Tibial nerve (tissue), 4 donors: Measurements from ENCODE around the gene H6PD. TPM values are rescaled to one million over a fixed set of nuclear protein-coding genes. Genes with fewer than 3 reads are reported as not detected.
A peak's percentile ranks its signal among the peaks of the same experiment; 100 is the strongest.

Experiments
- DNase-seq, 2 donors: peaks; one replicate each; pipeline ENCODE4 v3.0.0-alpha.2; 2019; ENCODE audit warnings: low spot score in 2 of 2
- H3K27ac ChIP-seq, 4 donors: fragments of 200-600 bp; sonication (generic) in 3 of 4; one replicate each; pipeline ENCODE4 v1.5.1; 2017 to 2019; ENCODE audit warnings: mild to moderate bottlenecking in 1 of 4
- H3K27me3 ChIP-seq, 2 donors: fragments of 200-600 bp; sonication (generic) in 1 of 2; one replicate each; pipeline versions ENCODE4 v1.5.1 to v1.6.0; 2017 to 2019
- H3K36me3 ChIP-seq, 3 donors: fragments of 200-600 bp; sonication (generic); one replicate each; pipeline ENCODE4 v1.5.1; 2018 to 2019
- H3K4me1 ChIP-seq, 4 donors: fragments of 200-600 bp; sonication (generic) in 3 of 4; one replicate each; pipeline ENCODE4 v1.5.1; 2017 to 2019
- H3K4me3 ChIP-seq, 4 donors: fragments of 200-600 bp; sonication (generic) in 3 of 4; one replicate each; pipeline ENCODE4 v1.5.1; 2017 to 2019; ENCODE audit warnings: mild to moderate bottlenecking in 1 of 4, moderate library complexity in 1 of 4
- H3K9me3 ChIP-seq, 4 donors: fragments of 200-600 bp; sonication (generic) in 3 of 4; one replicate each; pipeline ENCODE4 v1.5.1; 2017 to 2019
- EP300 ChIP-seq, 2 donors: sonication (generic); formaldehyde crosslinking; IDR thresholded peaks; one replicate each; pipeline ENCODE4 v1.6.1; 2017; ENCODE audit warnings: antibody characterized with exemption in 2 of 2, mild to moderate bottlenecking in 1 of 2
- POLR2A ChIP-seq, 2 donors: fragments of 450-650 bp; IDR thresholded peaks; one replicate each; pipeline ENCODE4 v1.6.1; 2017; ENCODE audit warnings: antibody characterized with exemption in 2 of 2, mild to moderate bottlenecking in 2 of 2, moderate library complexity in 2 of 2
- WGBS, 2 donors: methylation state at CpG; one replicate each; pipeline ENCODE4 v1.1.5; 2018; 5-methylcytosine and 5-hydroxymethylcytosine counted together
- total RNA-seq, 4 donors: library from RNA; depleted of rRNA; stranded (reverse); fragments of >200 nt; gene quantifications; one replicate each; pipeline ENCODE4 v1.1.0, GENCODE V29; 2016
- TF ChIP-seq, protein P1 (sequence below), 5 experiments: fragments of 200-600 bp in 3 of 5; fragments of 450-650 bp in 2 of 5; sonication (generic) in 3 of 5; IDR thresholded peaks; one replicate each; pipeline ENCODE4 v1.5.1; 2016 to 2019; ENCODE audit warnings: antibody characterized with exemption in 5 of 5, mild to moderate bottlenecking in 3 of 5, moderate library complexity in 2 of 5

H6PD gene
- total RNA-seq, 4 donors from 2014 or later = 53.1 to 88.6 (median 72.7) TPM

DNA sequence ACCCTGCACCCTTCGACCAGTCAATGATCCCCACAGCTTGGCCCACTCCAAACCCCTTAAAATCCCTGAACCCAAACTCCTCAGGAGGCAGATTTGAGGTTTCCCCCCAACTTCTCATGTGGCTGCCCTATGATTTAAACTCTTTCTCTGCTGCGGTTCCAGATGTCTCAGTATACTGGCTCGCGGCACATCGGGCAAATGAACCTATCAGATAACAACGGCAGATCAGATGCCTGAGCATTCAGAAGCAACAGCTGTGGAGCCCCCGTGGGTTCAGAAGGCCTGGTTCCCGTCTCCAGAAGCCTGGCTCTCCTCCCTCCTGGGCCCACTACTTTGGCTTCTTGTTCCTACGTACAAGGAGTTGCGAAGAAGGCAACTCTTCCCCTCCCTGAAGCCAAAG, 43.3 kb upstream of the H6PD start:
- H3K27ac ChIP-seq = no peak overlapping the region
- no peaks in the 10 kb centered on the region for H3K36me3 ChIP-seq
- WGBS, 2 donors = 92 to 93% methylated on average over 10 of the region's 10 CpGs
- H3K9me3 ChIP-seq = no peaks in the 10 kb centered on the region
- no peak for DNase-seq
- peaks cover 0 to 7% (median 4%) of the 10 kb centered on the region in 4 donors for H3K4me1 ChIP-seq
- H3K27me3 ChIP-seq = no peaks in the 10 kb centered on the region
- TF ChIP-seq, protein P1, sequence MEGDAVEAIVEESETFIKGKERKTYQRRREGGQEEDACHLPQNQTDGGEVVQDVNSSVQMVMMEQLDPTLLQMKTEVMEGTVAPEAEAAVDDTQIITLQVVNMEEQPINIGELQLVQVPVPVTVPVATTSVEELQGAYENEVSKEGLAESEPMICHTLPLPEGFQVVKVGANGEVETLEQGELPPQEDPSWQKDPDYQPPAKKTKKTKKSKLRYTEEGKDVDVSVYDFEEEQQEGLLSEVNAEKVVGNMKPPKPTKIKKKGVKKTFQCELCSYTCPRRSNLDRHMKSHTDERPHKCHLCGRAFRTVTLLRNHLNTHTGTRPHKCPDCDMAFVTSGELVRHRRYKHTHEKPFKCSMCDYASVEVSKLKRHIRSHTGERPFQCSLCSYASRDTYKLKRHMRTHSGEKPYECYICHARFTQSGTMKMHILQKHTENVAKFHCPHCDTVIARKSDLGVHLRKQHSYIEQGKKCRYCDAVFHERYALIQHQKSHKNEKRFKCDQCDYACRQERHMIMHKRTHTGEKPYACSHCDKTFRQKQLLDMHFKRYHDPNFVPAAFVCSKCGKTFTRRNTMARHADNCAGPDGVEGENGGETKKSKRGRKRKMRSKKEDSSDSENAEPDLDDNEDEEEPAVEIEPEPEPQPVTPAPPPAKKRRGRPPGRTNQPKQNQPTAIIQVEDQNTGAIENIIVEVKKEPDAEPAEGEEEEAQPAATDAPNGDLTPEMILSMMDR (IDR thresholded peaks at IDR 0.05) = no peak
- no peak overlapping the region for H3K4me3 ChIP-seq

DNA sequence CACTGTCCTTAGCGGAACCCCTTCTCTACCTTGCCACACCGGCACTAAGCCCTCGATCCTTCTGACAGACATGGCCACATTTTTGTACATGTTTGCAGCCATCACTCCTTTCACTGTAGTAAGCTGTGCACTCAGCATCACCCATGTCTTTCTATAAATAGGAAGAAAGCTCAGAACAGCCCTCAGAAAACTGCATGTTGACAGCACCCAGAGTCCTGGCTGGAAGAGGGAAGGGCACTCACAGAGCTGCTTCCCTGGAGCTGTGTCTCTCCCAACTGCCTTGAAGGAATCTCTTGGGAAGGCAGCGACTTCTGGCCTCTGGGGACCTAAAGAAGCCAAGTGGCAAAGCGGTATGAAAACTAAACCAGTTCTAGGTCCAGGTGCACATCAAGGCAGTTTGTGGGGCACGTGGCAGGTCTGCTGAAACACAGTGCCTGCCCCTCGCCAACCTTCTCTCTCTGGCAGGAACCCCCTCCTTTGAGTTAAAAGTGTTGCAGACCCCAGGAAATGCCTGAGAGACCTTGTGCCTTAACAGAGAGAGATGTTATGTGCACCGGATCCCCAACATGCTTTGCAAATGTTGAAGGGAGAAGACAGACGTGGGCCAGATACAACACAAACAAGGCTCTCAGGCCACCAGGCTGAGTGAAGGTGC, 41.9 kb upstream of the H6PD start:
- no peak overlapping the region for H3K27ac ChIP-seq
- no peaks in the 10 kb centered on the region for H3K36me3 ChIP-seq
- no peaks in the 10 kb centered on the region for H3K9me3 ChIP-seq
- peaks cover 0 to 22% (median 11%) of the 10 kb centered on the region in 4 donors for H3K4me1 ChIP-seq
- no peaks in the 10 kb centered on the region for H3K27me3 ChIP-seq
- WGBS, 2 donors = 75 to 79% methylated on average over 9 of the region's 9 CpGs
- TF ChIP-seq EP300 (IDR thresholded peaks at IDR 0.05) (no peak), POLR2A (IDR thresholded peaks at IDR 0.05) (no peak)
- TF ChIP-seq, protein P1 (IDR thresholded peaks at IDR 0.05) = no peak
- DNase-seq = no peak
- H3K4me3 ChIP-seq = no peak overlapping the region

DNA sequence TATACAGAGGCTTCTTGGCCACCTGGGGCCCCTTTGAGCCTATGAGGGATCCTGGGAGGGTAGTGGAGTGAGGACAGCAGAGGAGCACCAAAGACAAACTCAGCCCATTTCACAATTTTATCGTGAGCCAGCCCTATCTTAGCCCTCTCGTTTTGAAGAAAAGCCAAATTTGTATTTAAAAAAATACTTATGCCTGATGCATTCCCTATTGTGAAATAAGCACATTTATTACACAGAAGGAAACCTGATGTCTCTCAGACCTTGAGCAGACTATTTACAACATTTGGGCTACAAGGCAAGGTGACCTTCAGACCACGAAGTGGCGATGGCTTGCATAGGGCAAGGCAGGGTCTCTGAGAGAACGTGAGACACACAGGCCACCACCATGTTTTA, 41.3 kb upstream of the H6PD start:
- TF ChIP-seq POLR2A (IDR thresholded peaks at IDR 0.05) (no peak), EP300 (IDR thresholded peaks at IDR 0.05) (no peak)
- TF ChIP-seq, protein P1 (IDR thresholded peaks at IDR 0.05) = no peak
- Histone ChIP-seq H3K4me3 (no peak overlapping the region), H3K27me3 (peaks cover 0 to under 1% of the 10 kb centered on the region in 2 donors), H3K9me3 (no peaks in the 10 kb centered on the region), H3K36me3 (no peaks in the 10 kb centered on the region), H3K4me1 (peaks cover 0 to 27% (median 12%) of the 10 kb centered on the region in 4 donors), H3K27ac (no peak overlapping the region)
- DNase-seq = no peak
- 67 to 79% methylated on average over 5 of the region's 5 CpGs for WGBS, 2 donors

DNA sequence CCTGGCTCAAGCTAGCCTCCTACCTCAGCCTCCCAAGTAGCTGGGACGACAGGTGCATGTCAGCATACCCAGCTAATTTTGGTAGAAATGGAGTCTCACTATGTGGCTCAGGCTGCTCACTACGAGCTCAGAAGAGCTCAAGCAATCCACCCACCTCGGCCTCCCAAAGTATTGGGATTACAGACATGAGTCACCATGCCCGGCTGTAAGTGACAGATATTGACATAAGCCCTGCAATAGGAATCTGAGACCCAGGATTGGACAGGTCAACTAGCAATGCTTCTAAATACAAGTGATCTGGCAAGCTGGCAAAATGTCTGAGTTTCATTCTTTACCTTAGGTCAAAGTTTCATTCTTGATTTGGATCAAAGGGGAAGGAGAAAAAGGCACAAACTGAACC, 40.5 kb upstream of the H6PD start:
- TF ChIP-seq, protein P1 (IDR thresholded peaks at IDR 0.05) = no peak
- no peak for TF ChIP-seq POLR2A (IDR thresholded peaks at IDR 0.05)
- TF ChIP-seq EP300 (IDR thresholded peaks at IDR 0.05) = no peak
- Histone ChIP-seq H3K36me3 (no peaks in the 10 kb centered on the region), H3K4me1 (peaks cover 0 to 33% (median 16%) of the 10 kb centered on the region in 4 donors), H3K9me3 (no peaks in the 10 kb centered on the region), H3K4me3 (no peak overlapping the region), H3K27ac (no peak overlapping the region), H3K27me3 (peaks cover 0 to 6% of the 10 kb centered on the region in 2 donors)
- WGBS, 2 donors = 68 to 92% methylated on average over 4 of the region's 4 CpGs
- no peak for DNase-seq

DNA sequence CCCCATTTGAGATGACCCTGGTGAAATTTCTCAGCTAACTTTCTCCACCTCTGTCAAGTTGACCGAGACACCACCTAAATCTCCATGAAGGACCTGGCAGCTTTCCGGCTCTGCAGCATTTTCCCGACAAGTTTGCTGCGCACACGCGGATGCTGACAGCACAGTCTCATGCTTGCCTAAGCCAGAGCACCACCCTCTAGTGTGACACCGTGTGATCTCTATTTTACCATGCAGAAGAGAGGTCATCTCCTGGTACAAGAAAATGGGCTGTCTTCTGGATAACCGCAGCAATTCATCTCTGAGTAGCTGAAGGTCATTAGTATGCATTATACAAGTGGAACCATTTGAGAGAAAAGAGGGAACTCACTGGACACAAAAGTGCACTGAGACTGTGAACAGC, 38.9 kb upstream of the H6PD start:
- no peaks in the 10 kb centered on the region for H3K36me3 ChIP-seq
- no peak for DNase-seq
- no peak for TF ChIP-seq POLR2A (IDR thresholded peaks at IDR 0.05)
- TF ChIP-seq, protein P1 (IDR thresholded peaks at IDR 0.05) = no peak
- peaks cover 0 to 36% (median 16%) of the 10 kb centered on the region in 4 donors for H3K4me1 ChIP-seq
- WGBS, 2 donors = 77 to 82% methylated on average over 8 of the region's 8 CpGs
- H3K27me3 ChIP-seq = peaks cover 0 to 22% of the 10 kb centered on the region in 2 donors
- H3K9me3 ChIP-seq = no peaks in the 10 kb centered on the region
- H3K27ac ChIP-seq = peak overlapping the region in 3 of 4 donors; percentile 43 to 87 (median 78)
- no peak overlapping the region for H3K4me3 ChIP-seq
